A673 (cell line): ENCODE measurements around the gene LYSMD4. TPM values are rescaled to one million over a fixed set of nuclear protein-coding genes. Genes with fewer than 3 reads are reported as not detected.

Experiments
- BruUV-seq: library from RNA; stranded (reverse); fragments of 400-500 nt; replicated peaks from 2 replicates; lab custom pipeline; 2021; lab: Mats Ljungman, UMichigan
- CTCF ChIA-PET: fragments of 300-600 bp; sonication (Branson Sonifier 250); formaldehyde crosslinking; loops from one replicate; lab custom pipeline; 2022; ENCODE audit warnings: antibody characterized with exemption; lab: Charles Lee
- POLR2A ChIA-PET: fragments of 300-600 bp; sonication (Branson Sonifier 250); formaldehyde crosslinking; loops from one replicate; lab custom pipeline; 2022; ENCODE audit warnings: antibody characterized with exemption; ENCODE audit not compliant: low non-redundant PET; lab: Charles Lee
- DNase-seq: peaks from one replicate; pipeline ENCODE4 v3.0.0-alpha.2; 2015; ENCODE audit warnings: low spot score
- H3K27ac ChIP-seq: fragments of 200-600 bp; sonication (generic); 2 replicates; pipeline ENCODE4 v1.5.1; 2016; ENCODE audit warnings: mixed run types, low read depth, mild to moderate bottlenecking, mixed read lengths, antibody characterized with exemption, low read length; ENCODE audit not compliant: poor library complexity, severe bottlenecking
- H3K27me3 ChIP-seq: fragments of 200-600 bp; sonication (generic); replicated peaks from 2 replicates; pipeline ENCODE4 v1.6.1; 2017; ENCODE audit warnings: mixed run types, low read depth, mild to moderate bottlenecking, mixed read lengths, antibody characterized with exemption, low read length; ENCODE audit not compliant: insufficient read depth, poor library complexity
- H3K36me3 ChIP-seq: fragments of 200-600 bp; sonication (generic); 2 replicates; pipeline ENCODE4 v1.6.1; 2016; ENCODE audit warnings: mixed run types, mild to moderate bottlenecking, mixed read lengths, antibody characterized with exemption, low read length; ENCODE audit not compliant: insufficient read depth, poor library complexity, severe bottlenecking
- H3K4me1 ChIP-seq: fragments of 200-600 bp; sonication (generic); 2 replicates; pipeline ENCODE4 v1.6.1; 2017; ENCODE audit warnings: mixed run types, mild to moderate bottlenecking, mixed read lengths, antibody characterized with exemption, low read length; ENCODE audit not compliant: insufficient read depth, poor library complexity, severe bottlenecking
- H3K4me3 ChIP-seq: fragments of 200-600 bp; sonication (generic); 2 replicates; pipeline ENCODE4 v1.5.1; 2016; ENCODE audit warnings: low read depth, mixed run types, mild to moderate bottlenecking, mixed read lengths, low read length; ENCODE audit not compliant: poor library complexity, severe bottlenecking
- H3K9me3 ChIP-seq: fragments of 200-600 bp; sonication (generic); 2 replicates; pipeline ENCODE4 v1.6.1; 2016; ENCODE audit warnings: mixed run types, low read depth, mild to moderate bottlenecking, mixed read lengths, antibody characterized with exemption, low read length; ENCODE audit not compliant: poor library complexity, severe bottlenecking
- EZH2 ChIP-seq: fragments of 200-600 bp; sonication (generic); IDR thresholded peaks from 2 replicates; pipeline ENCODE4 v1.6.1; 2017; ENCODE audit warnings: borderline replicate concordance, low read depth, mild to moderate bottlenecking, mixed read lengths, antibody characterized with exemption, low read length; ENCODE audit not compliant: poor library complexity, severe bottlenecking
- intact Hi-C: fragments of 100-400 bp; cut with micrococcal nuclease; formaldehyde crosslinking; loops from one replicate; pipeline ENCODE4 v1.10.0; 2022; ENCODE audit not compliant: unreplicated experiment
- total RNA-seq: library from RNA; stranded (reverse); gene quantifications from 2 replicates; pipeline ENCODE4 v1.2.3, GENCODE V29; 2021
- TF ChIP-seq, protein P1 (sequence below): fragments of 300-800, 200-600 bp; sonication (generic); conservative IDR thresholded peaks from 2 replicates; pipeline ENCODE4 v1.5.1; 2017; ENCODE audit warnings: low read depth, mild to moderate bottlenecking, antibody characterized with exemption, low read length, moderate library complexity, mixed read lengths

The LYSMD4 gene
- total RNA-seq, 1 experiment from 2014 or later: 5.8 TPM

DNA sequence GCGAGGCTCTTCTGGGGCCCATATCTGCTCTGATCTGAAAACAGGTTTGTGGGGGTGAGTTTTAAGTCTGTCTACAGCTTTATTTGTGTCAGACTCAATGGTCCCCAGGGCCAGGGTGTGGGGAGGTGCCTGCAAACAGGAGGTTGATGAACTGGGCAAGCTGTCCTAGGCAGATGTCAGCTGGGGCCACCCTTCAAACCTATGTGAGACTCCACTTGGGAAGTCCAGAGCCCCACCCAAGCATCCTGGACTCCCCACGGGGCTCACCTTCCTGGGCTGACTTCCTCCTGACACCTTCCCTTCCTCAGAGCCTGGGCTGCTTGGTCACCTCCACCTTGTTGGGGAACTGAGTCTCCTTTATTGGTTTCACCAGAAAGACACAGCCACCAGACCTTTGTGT lies 8.6 kb upstream of the LYSMD4 start:
- no TSS peak for BruUV-seq
- Histone ChIP-seq H3K4me1 (no peaks in the 10 kb centered on the region), H3K27me3 (no peaks in the 10 kb centered on the region), H3K4me3 (no peak overlapping the region), H3K9me3 (no peaks in the 10 kb centered on the region), H3K27ac (no peak overlapping the region), H3K36me3 (no peaks in the 10 kb centered on the region)
- no peak for DNase-seq
- TF ChIP-seq EZH2: no peak
- TF ChIP-seq, protein P1, sequence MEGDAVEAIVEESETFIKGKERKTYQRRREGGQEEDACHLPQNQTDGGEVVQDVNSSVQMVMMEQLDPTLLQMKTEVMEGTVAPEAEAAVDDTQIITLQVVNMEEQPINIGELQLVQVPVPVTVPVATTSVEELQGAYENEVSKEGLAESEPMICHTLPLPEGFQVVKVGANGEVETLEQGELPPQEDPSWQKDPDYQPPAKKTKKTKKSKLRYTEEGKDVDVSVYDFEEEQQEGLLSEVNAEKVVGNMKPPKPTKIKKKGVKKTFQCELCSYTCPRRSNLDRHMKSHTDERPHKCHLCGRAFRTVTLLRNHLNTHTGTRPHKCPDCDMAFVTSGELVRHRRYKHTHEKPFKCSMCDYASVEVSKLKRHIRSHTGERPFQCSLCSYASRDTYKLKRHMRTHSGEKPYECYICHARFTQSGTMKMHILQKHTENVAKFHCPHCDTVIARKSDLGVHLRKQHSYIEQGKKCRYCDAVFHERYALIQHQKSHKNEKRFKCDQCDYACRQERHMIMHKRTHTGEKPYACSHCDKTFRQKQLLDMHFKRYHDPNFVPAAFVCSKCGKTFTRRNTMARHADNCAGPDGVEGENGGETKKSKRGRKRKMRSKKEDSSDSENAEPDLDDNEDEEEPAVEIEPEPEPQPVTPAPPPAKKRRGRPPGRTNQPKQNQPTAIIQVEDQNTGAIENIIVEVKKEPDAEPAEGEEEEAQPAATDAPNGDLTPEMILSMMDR: no peak
- intact Hi-C loops: no loop called here
- POLR2A ChIA-PET: no interaction called here
- CTCF ChIA-PET: no interaction called here

DNA sequence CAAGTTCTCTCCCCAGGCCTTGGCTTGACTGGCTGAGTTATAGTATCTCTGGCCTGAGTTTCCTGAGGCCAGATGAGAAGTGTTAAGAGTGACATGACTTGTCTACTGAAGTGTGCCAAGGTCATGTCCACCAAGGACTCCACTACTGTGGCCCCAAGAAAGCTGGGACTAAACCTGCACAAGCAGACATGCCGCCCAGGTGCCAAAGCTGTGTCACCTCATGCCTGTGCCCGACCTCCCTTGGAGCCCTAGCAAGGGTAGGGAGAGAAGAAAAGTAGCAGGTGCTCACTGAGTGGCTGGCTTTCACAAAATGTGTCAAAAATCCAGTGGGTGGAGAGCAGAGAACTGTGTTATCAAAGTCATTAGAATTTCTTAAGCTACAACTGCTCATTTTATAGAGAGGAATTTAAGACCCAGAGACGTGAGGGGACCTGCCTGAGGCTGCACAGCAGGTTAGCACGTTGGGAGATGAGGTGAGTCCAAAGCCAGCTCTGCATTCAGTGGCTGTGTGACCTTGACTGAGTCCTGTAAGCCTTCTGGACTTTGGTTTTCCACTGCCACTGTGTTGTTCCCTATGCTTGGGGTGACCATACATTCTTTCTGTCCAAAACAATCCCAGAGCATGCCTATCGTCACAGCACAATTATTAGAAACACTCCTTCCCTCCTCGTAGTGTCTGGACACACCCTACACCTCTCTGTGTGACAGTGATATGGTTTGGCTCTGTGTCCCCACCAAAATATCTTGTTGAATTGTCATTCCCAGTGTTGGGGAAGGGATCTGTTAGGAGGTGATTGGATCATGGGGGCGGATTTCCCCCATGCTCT lies 5.0 kb upstream of the LYSMD4 start:
- Histone ChIP-seq H3K36me3 (no peaks in the 10 kb centered on the region), H3K27ac (no peak overlapping the region), H3K9me3 (no peaks in the 10 kb centered on the region), H3K27me3 (no peaks in the 10 kb centered on the region), H3K4me3 (no peak overlapping the region), H3K4me1 (peaks cover 4% of the 10 kb centered on the region)
- no peak for TF ChIP-seq EZH2
- POLR2A ChIA-PET: no interaction called here
- intact Hi-C loops: loop anchor here (10.0 kb wide), 1 partner anchor 633 kb away; the partner anchor contains the start of gene SYNM
- CTCF ChIA-PET: no interaction called here
- DNase-seq: no peak
- no TSS peak for BruUV-seq

GRCh38 chr15:99736702-99737101 lies 3.5 kb upstream of the LYSMD4 start:
- Histone ChIP-seq H3K4me1 (peaks cover 4% of the 10 kb centered on the region), H3K27me3 (no peaks in the 10 kb centered on the region), H3K4me3 (no peak overlapping the region), H3K36me3 (no peaks in the 10 kb centered on the region), H3K27ac (no peak overlapping the region), H3K9me3 (no peaks in the 10 kb centered on the region)
- ChIA-PET CTCF (no interaction called here), POLR2A (no interaction called here)
- TF ChIP-seq EZH2: no peak
- TF ChIP-seq, protein P1: no peak
- no peak for DNase-seq
- intact Hi-C loops: loop anchor here (10.0 kb wide), 1 partner anchor 632 kb away; the partner anchor contains the start of gene SYNM
- BruUV-seq: no TSS peak
